HepG2 (cell line): ENCODE data around the gene CHD9. TPM values are rescaled to one million over a fixed set of nuclear protein-coding genes. Genes with fewer than 3 reads are reported as not detected.

Source experiments
- ATAC-seq: fragments of 200-7000 bp; cut with Tn5 transposase; 3 replicates; pipeline ENCODE4 v1.9.1; 2020; ENCODE audit warnings: mild to moderate bottlenecking, moderate library complexity
- BruUV-seq: library from RNA; stranded (reverse); fragments of 400-500 nt; replicated peaks from 2 replicates; lab custom pipeline; 2021; lab: Mats Ljungman, UMichigan
- CTCF ChIA-PET: fragments of 300-600 bp; formaldehyde crosslinking; extraction: SDS; loops from one replicate; lab custom pipeline; 2021; ENCODE audit warnings: low total read pairs, inconsistent platforms, low intra/inter-chr PET ratio; lab: Yijun Ruan, JAX
- POLR2A ChIA-PET: fragments of 350-600 bp; sonication (Branson Sonifier 250); formaldehyde crosslinking; loops from one replicate; lab custom pipeline; 2020; ENCODE audit warnings: antibody characterized with exemption, inconsistent platforms; lab: Yijun Ruan, JAX
- DNase-seq: peaks from one replicate; pipeline ENCODE4 v3.0.0-alpha.2; 2015; ENCODE audit warnings: low spot score
- FAIRE-seq: peaks from 3 replicates; lab custom pipeline; 2011; peaks lifted over from hg19 to GRCh38; lab: Jason Lieb, UNC
- H2AFZ ChIP-seq: one replicate; pipeline ENCODE4 v1.6.1; 2011; ENCODE audit warnings: low read length, inconsistent platforms
- H3K27ac ChIP-seq: fragments of 300-600 bp; 3 replicates; pipeline ENCODE4 v1.8.0; 2011; ENCODE audit warnings: mixed run types, mild to moderate bottlenecking, mixed read lengths, low read length, inconsistent platforms; ENCODE audit not compliant: insufficient read depth; ENCODE audit errors: extremely low read length
- H3K27me3 ChIP-seq, 2 experiments: fragments of 200-600 bp in 1 of 2; 2 replicates in 1 of 2; 3 replicates in 1 of 2; pipeline versions ENCODE4 v1.6.0 to v1.8.0; 2011; ENCODE audit warnings: low read length in 2 of 2, mild to moderate bottlenecking in 2 of 2, moderate library complexity in 2 of 2, inconsistent platforms in 1 of 2; ENCODE audit not compliant: insufficient read depth in 2 of 2, control insufficient read depth in 1 of 2
- H3K36me3 ChIP-seq, 2 experiments: fragments of 200-600 bp in 1 of 2; replicated peaks in 1 of 2; 2 replicates in 1 of 2; 3 replicates in 1 of 2; pipeline versions ENCODE4 v1.5.1 to v1.8.0; 2011; ENCODE audit warnings: low read length in 2 of 2, inconsistent platforms in 1 of 2; ENCODE audit not compliant: insufficient read depth in 2 of 2, control insufficient read depth in 1 of 2
- H3K4me1 ChIP-seq: 2 replicates; pipeline ENCODE4 v1.5.1; 2012; ENCODE audit warnings: low read length, inconsistent platforms; ENCODE audit not compliant: insufficient read depth
- H3K4me2 ChIP-seq: 2 replicates; pipeline ENCODE4 v1.6.0; 2011; ENCODE audit warnings: low read depth, low read length, inconsistent platforms
- H3K4me3 ChIP-seq, 3 experiments: fragments of 200-600 bp in 1 of 3; sonication (generic), shearing (Covaris generic) in 1 of 3; replicated peaks in 1 of 3; 2 replicates each; pipeline ENCODE4 v1.5.1; 2011 to 2016; ENCODE audit warnings: low read length in 3 of 3, inconsistent platforms in 2 of 3, low read depth in 2 of 3, mild to moderate bottlenecking in 2 of 3, control low read depth in 1 of 3, mixed read lengths in 1 of 3; ENCODE audit not compliant: insufficient read depth in 1 of 3
- H3K79me2 ChIP-seq: one replicate; pipeline ENCODE4 v1.6.1; 2011; ENCODE audit warnings: low read length, inconsistent platforms; ENCODE audit not compliant: insufficient read depth
- H3K9ac ChIP-seq: 2 replicates; pipeline ENCODE4 v1.6.0; 2011; ENCODE audit warnings: mild to moderate bottlenecking, low read depth, low read length, inconsistent platforms; ENCODE audit not compliant: insufficient read depth
- H3K9me3 ChIP-seq: 2 replicates; pipeline ENCODE4 v1.5.1; 2012; ENCODE audit warnings: mild to moderate bottlenecking, low read length
- H4K20me1 ChIP-seq: 2 replicates; pipeline ENCODE4 v1.6.0; 2011; ENCODE audit warnings: inconsistent platforms, mild to moderate bottlenecking, low read length, moderate library complexity; ENCODE audit not compliant: insufficient read depth
- ATF5 ChIP-seq: sonication (generic); formaldehyde crosslinking; IDR thresholded peaks from 2 replicates; pipeline ENCODE4 v1.4.0; 2020; ENCODE audit warnings: mild to moderate bottlenecking, low read depth, missing genetic modification reagents
- CHD4 ChIP-seq: fragments of 200-600 bp; sonication (generic); IDR thresholded peaks from 2 replicates; pipeline ENCODE4 v1.7.0; 2017; ENCODE audit warnings: mild to moderate bottlenecking, low read length, borderline replicate concordance
- E2F2 ChIP-seq: sonication (generic); formaldehyde crosslinking; IDR thresholded peaks from 2 replicates; pipeline ENCODE4 v1.4.0; 2020; ENCODE audit warnings: missing genetic modification reagents, borderline replicate concordance
- EHMT2 ChIP-seq: fragments of 200-600 bp; sonication (generic); IDR thresholded peaks from 2 replicates; pipeline ENCODE4 v1.7.0; 2017; ENCODE audit warnings: antibody characterized with exemption, low read depth, low read length, borderline replicate concordance
- ETS1 ChIP-seq: sonication (generic); formaldehyde crosslinking; IDR thresholded peaks from 2 replicates; pipeline ENCODE4 v1.4.0; 2020; ENCODE audit warnings: missing genetic modification reagents
- HNRNPLL ChIP-seq: fragments of 200-400 bp; formaldehyde crosslinking; IDR thresholded peaks from 2 replicates; pipeline ENCODE4 v1.6.1; 2017; ENCODE audit warnings: mild to moderate bottlenecking, low read depth, low read length; ENCODE audit not compliant: poor library complexity, severe bottlenecking
- JUND ChIP-seq: sonication (generic); formaldehyde crosslinking; IDR thresholded peaks from 2 replicates; pipeline ENCODE4 v1.8.0; 2022; ENCODE audit warnings: mild to moderate bottlenecking, missing genetic modification reagents
- MAF1 ChIP-seq: sonication (generic); formaldehyde crosslinking; IDR thresholded peaks from 2 replicates; pipeline ENCODE4 v1.5.0; 2020; ENCODE audit warnings: missing genetic modification reagents, borderline replicate concordance
- SALL1 ChIP-seq: sonication (generic); formaldehyde crosslinking; IDR thresholded peaks from 2 replicates; pipeline ENCODE4 v1.8.0; 2022; ENCODE audit warnings: mild to moderate bottlenecking, missing genetic modification reagents
- SMAD1 ChIP-seq: sonication (generic); formaldehyde crosslinking; IDR thresholded peaks from 2 replicates; pipeline ENCODE4 v1.4.0; 2020; ENCODE audit warnings: missing genetic modification reagents, low read depth, mild to moderate bottlenecking, borderline replicate concordance
- ZMYM2 ChIP-seq: sonication (generic); formaldehyde crosslinking; IDR thresholded peaks from 2 replicates; pipeline ENCODE4 v1.8.0; 2022; ENCODE audit warnings: mild to moderate bottlenecking, missing genetic modification reagents
- ZNF724P ChIP-seq: sonication (generic); formaldehyde crosslinking; IDR thresholded peaks from 2 replicates; pipeline ENCODE4 v1.8.0; 2022; ENCODE audit warnings: missing genetic modification reagents, borderline replicate concordance
- WGBS: methylation state at CpG from one replicate; pipeline ENCODE4 v1.1.6; 2017; ENCODE audit warnings: low lambda C conversion rate; 5-methylcytosine and 5-hydroxymethylcytosine counted together
- in situ Hi-C: cut with HindIII; loops from 2 replicates; pipeline ENCODE4 v1.10.0; 2017; ENCODE audit warnings: low pct_unique_long_range_greater_than_20kb; ENCODE audit not compliant: extremely low pct_ligation_motif_present
- intact Hi-C: fragments of 100-400 bp; cut with micrococcal nuclease; formaldehyde crosslinking; loops from one replicate; pipeline ENCODE4 v1.10.0; 2022; ENCODE audit not compliant: unreplicated experiment
- polyA plus RNA-seq, 8 experiments: library from polyadenylated mRNA; depleted of rRNA in 3 of 8; stranded (reverse) in 7 of 8; unstranded in 1 of 8; fragments of >200 nt; fragmentation: Illumina TruSeq in 4 of 8; extraction: Trizol in 4 of 8; gene quantifications; 2 replicates each; pipeline versions ENCODE4 v1.2.1 to v1.2.3, GENCODE V29; 2011 to 2016; ENCODE audit warnings: low read depth in 4 of 8, missing spikeins in 1 of 8, mixed read lengths in 1 of 8; ENCODE audit not compliant: insufficient read depth in 1 of 8
- total RNA-seq, 5 experiments: library from RNA; depleted of rRNA; stranded (reverse); fragments of >200 nt; fragmentation: Illumina TruSeq; extraction: Trizol; gene quantifications; 2 replicates each; pipeline ENCODE4 v1.2.3, GENCODE V29; 2016; ENCODE audit warnings: low read depth in 1 of 5

The CHD9 gene
- total and polyA plus RNA-seq, 2 of the 13 experiments (the other 11 are each of a cell fraction or from before 2014, with no cell fraction given), result 23.4 to 27.7 TPM

GRCh38 chr16:53232826-53233529 is 178.2 kb downstream of the CHD9 start:
- in situ Hi-C loops, result no loop called here
- H3K9ac ChIP-seq, result no peak overlapping the region
- H3K9me3 ChIP-seq, result no peaks in the 10 kb centered on the region
- H3K4me3 ChIP-seq, result no peak overlapping the region
- DNase-seq (no peak), ATAC-seq (no peak), FAIRE-seq (no peak)
- H3K4me1 ChIP-seq, result no peaks in the 10 kb centered on the region
- ChIA-PET POLR2A (no interaction called here), CTCF (no interaction called here)
- intact Hi-C loops, result no loop called here
- H4K20me1 ChIP-seq, result no peaks in the 10 kb centered on the region
- H3K27ac ChIP-seq, result no peak overlapping the region
- H3K79me2 ChIP-seq, result no peaks in the 10 kb centered on the region
- H2AFZ ChIP-seq, result no peak overlapping the region
- BruUV-seq, result no TSS peak
- peaks cover 6 to 71% of the 10 kb centered on the region in 2 experiments for H3K36me3 ChIP-seq
- no peak overlapping the region for H3K4me2 ChIP-seq
- TF ChIP-seq E2F2 (CRISPR knock-in tag) (no peak), SMAD1 (CRISPR knock-in tag) (no peak)
- H3K27me3 ChIP-seq, result no peaks in the 10 kb centered on the region
- 89% methylated on average over 3 of the region's 3 CpGs for WGBS

- intact Hi-C loops, result no loop called here
- H3K36me3 ChIP-seq, result peaks cover 11 to 63% of the 10 kb centered on the region in 2 experiments
Measured at GRCh38 chr16:53234836-53235235, 180.0 kb downstream of the CHD9 start.

More at GRCh38 chr16:53234836-53235235, 180.0 kb downstream of the CHD9 start:
- Histone ChIP-seq H3K27me3 (no peaks in the 10 kb centered on the region), H3K4me3 (no peak overlapping the region), H3K27ac (no peak overlapping the region), H4K20me1 (no peaks in the 10 kb centered on the region), H3K9ac (no peak overlapping the region), H3K79me2 (no peaks in the 10 kb centered on the region), H3K4me2 (no peak overlapping the region), H3K4me1 (no peaks in the 10 kb centered on the region), H2AFZ (no peak overlapping the region), H3K9me3 (no peaks in the 10 kb centered on the region)
- WGBS, result 98% methylated on average over 2 of the region's 2 CpGs
- TF ChIP-seq ZMYM2 (CRISPR knock-in tag) (no peak), EHMT2 (no peak), JUND (CRISPR knock-in tag) (no peak), MAF1 (CRISPR knock-in tag) (no peak), SALL1 (no peak), CHD4 (no peak), ETS1 (CRISPR knock-in tag) (no peak), ATF5 (CRISPR knock-in tag) (no peak), ZNF724P (CRISPR knock-in tag) (no peak), HNRNPLL (no peak)
- in situ Hi-C loops, result no loop called here
- CTCF ChIA-PET, result no interaction called here
- FAIRE-seq (no peak), DNase-seq (no peak), ATAC-seq (no peak)
- BruUV-seq, result no TSS peak
- POLR2A ChIA-PET, result no interaction called here
